CD14-positive monocyte (primary cell): Measurements from ENCODE around the gene BMI1. TPM values are rescaled to one million over a fixed set of nuclear protein-coding genes. Genes with fewer than 3 reads are reported as not detected.

ENCODE experiments used
- DNase-seq, 3 donors: peaks; one replicate each; pipeline ENCODE4 v3.0.0-alpha.2; 2011 to 2022
- H2AFZ ChIP-seq: 2 replicates; pipeline ENCODE4 v1.6.0; 2012; ENCODE audit warnings: mild to moderate bottlenecking, low read depth, low read length, inconsistent platforms; ENCODE audit not compliant: insufficient read depth, poor library complexity, severe bottlenecking
- H3K27ac ChIP-seq, 2 donors: 1 replicate in 1 of 2; 2 replicates in 1 of 2; pipeline ENCODE4 v1.5.1; 2012 to 2013; ENCODE audit warnings: low read length in 2 of 2, control low read depth in 1 of 2, inconsistent platforms in 1 of 2, low read depth in 1 of 2, mild to moderate bottlenecking in 1 of 2
- H3K27me3 ChIP-seq, 2 donors: one replicate each; pipeline versions ENCODE4 v1.6.0 to v1.6.1; 2011 to 2013; ENCODE audit warnings: low read length in 2 of 2; ENCODE audit not compliant: control insufficient read depth in 2 of 2, insufficient read depth in 2 of 2
- H3K36me3 ChIP-seq, 2 donors: replicated peaks in 1 of 2; 1 replicate in 1 of 2; 2 replicates in 1 of 2; pipeline versions ENCODE4 v1.5.1 to v1.6.1; 2012 to 2013; ENCODE audit warnings: low read length in 2 of 2, control low read depth in 1 of 2, inconsistent platforms in 1 of 2, mild to moderate bottlenecking in 1 of 2; ENCODE audit not compliant: insufficient read depth in 2 of 2, control insufficient read depth in 1 of 2
- H3K4me1 ChIP-seq, 2 donors: 1 replicate in 1 of 2; 2 replicates in 1 of 2; pipeline versions ENCODE4 v1.5.1 to v1.6.1; 2012 to 2013; ENCODE audit warnings: low read length in 2 of 2, control low read depth in 1 of 2, inconsistent platforms in 1 of 2, mild to moderate bottlenecking in 1 of 2, moderate library complexity in 1 of 2; ENCODE audit not compliant: insufficient read depth in 2 of 2, control insufficient read depth in 1 of 2
- H3K4me2 ChIP-seq: replicated peaks from 2 replicates; pipeline ENCODE3; 2012; ENCODE audit warnings: low read length, moderate library complexity, mild to moderate bottlenecking; ENCODE audit not compliant: poor library complexity, severe bottlenecking; ENCODE audit errors: extremely low read depth
- H3K4me3 ChIP-seq, 3 experiments: fragments of 200-600 bp in 1 of 3; sonication (generic) in 1 of 3; replicated peaks in 1 of 3; 1 replicate in 2 of 3; 2 replicates in 1 of 3; pipeline ENCODE4 v1.5.1; 2011 to 2013; ENCODE audit warnings: low read length in 3 of 3, mild to moderate bottlenecking in 3 of 3, control low read depth in 2 of 3, low read depth in 2 of 3, inconsistent platforms in 1 of 3, moderate library complexity in 1 of 3
- H3K79me2 ChIP-seq: 2 replicates; pipeline ENCODE4 v1.6.0; 2012; ENCODE audit warnings: mild to moderate bottlenecking, control low read depth, inconsistent platforms, low read length, moderate library complexity; ENCODE audit not compliant: insufficient read depth
- H3K9ac ChIP-seq: 2 replicates; pipeline ENCODE4 v1.6.0; 2017; ENCODE audit warnings: low read length, mild to moderate bottlenecking; ENCODE audit not compliant: insufficient read depth, poor library complexity, severe bottlenecking
- H3K9me3 ChIP-seq, 2 donors: replicated peaks in 1 of 2; 1 replicate in 1 of 2; 2 replicates in 1 of 2; pipeline versions ENCODE4 v1.5.1 to v1.6.1; 2012 to 2013; ENCODE audit warnings: low read length in 2 of 2, control low read depth in 1 of 2; ENCODE audit not compliant: control insufficient read depth in 1 of 2, insufficient read depth in 1 of 2
- H4K20me1 ChIP-seq: 2 replicates; pipeline ENCODE4 v1.6.0; 2012; ENCODE audit warnings: mild to moderate bottlenecking, low read length, control low read depth, moderate library complexity; ENCODE audit not compliant: insufficient read depth
- H3K27ac Mint-ChIP-seq, 7 donors: one replicate each; pipeline ENCODE4 v1.8.0; 2020; ENCODE audit warnings: mild to moderate bottlenecking in 7 of 7, mixed read lengths in 7 of 7, moderate library complexity in 6 of 7, inconsistent platforms in 2 of 7
- H3K27me3 Mint-ChIP-seq, 3 donors: one replicate each; pipeline ENCODE4 v1.8.0; 2021 to 2022; ENCODE audit warnings: low read depth in 3 of 3, mild to moderate bottlenecking in 3 of 3, mixed read lengths in 3 of 3, moderate library complexity in 3 of 3, inconsistent platforms in 1 of 3
- H3K36me3 Mint-ChIP-seq, 2 donors: one replicate each; pipeline ENCODE4 v1.8.0; 2020; ENCODE audit warnings: mixed read lengths in 2 of 2, inconsistent platforms in 1 of 2, mild to moderate bottlenecking in 1 of 2
- H3K4me1 Mint-ChIP-seq: one replicate; pipeline ENCODE4 v1.8.0; 2020; ENCODE audit warnings: mild to moderate bottlenecking, mixed read lengths
- H3K4me3 Mint-ChIP-seq, 2 donors: one replicate each; pipeline ENCODE4 v1.8.0; 2020; ENCODE audit warnings: mild to moderate bottlenecking in 2 of 2, mixed read lengths in 2 of 2, moderate library complexity in 1 of 2
- H3K9me3 Mint-ChIP-seq, 7 donors: one replicate each; pipeline ENCODE4 v1.8.0; 2020 to 2022; ENCODE audit warnings: mixed read lengths in 7 of 7, mild to moderate bottlenecking in 6 of 7, moderate library complexity in 6 of 7, inconsistent platforms in 2 of 7
- CTCF ChIP-seq: fragments of 200-600 bp; IDR thresholded peaks from one replicate; pipeline ENCODE4 v1.8.0; 2022; ENCODE audit warnings: antibody characterized with exemption, mild to moderate bottlenecking
- WGBS: methylation state at CpG from one replicate; pipeline ENCODE4 v1.1.5; 2013; ENCODE audit warnings: missing lambda C conversion rate; ENCODE audit not compliant: insufficient coverage; 5-methylcytosine and 5-hydroxymethylcytosine counted together
- intact Hi-C, 2 donors: fragments of 100-400 bp; cut with micrococcal nuclease; formaldehyde crosslinking; loops; one replicate each; pipeline versions ENCODE4 v1.15.0 to v1.15.1; 2023
- polyA plus RNA-seq, 3 donors: library from polyadenylated mRNA; depleted of rRNA in 1 of 3; unstranded in 2 of 3; stranded (reverse) in 1 of 3; fragments of 300-500 nt in 2 of 3; fragments of >200 nt in 1 of 3; fragmentation: Illumina TruSeq in 2 of 3; gene quantifications; 1 replicate in 2 of 3; 2 replicates in 1 of 3; pipeline ENCODE4 v1.2.3, GENCODE V29; 2012 to 2021

BMI1 gene
- polyA plus RNA-seq, 3 donors = 7.5 to 11.9 (median 11.0) TPM

GRCh38 chr10:22341926-22342196 is 21.0 kb downstream of the BMI1 start:
- no peak for DNase-seq
- H3K27ac Mint-ChIP-seq = no peak overlapping the region
- Histone ChIP-seq H3K4me3 (peak overlapping the region in 1 of 3 experiments; percentile 76), H3K4me1 (peaks cover 23 to 32% of the 10 kb centered on the region in 2 donors), H3K36me3 (no peaks in the 10 kb centered on the region), H3K9ac (no peak overlapping the region), H3K79me2 (no peaks in the 10 kb centered on the region), H3K27me3 (peaks cover 80 to 90% of the 10 kb centered on the region in 2 donors), H3K9me3 (peaks cover 4 to 46% of the 10 kb centered on the region in 2 donors), H3K4me2 (peak overlapping the region; percentile 78), H4K20me1 (no peaks in the 10 kb centered on the region), H2AFZ (no peak overlapping the region), H3K27ac (no peak overlapping the region)
- peaks cover 84 to 92% (median 85%) of the 10 kb centered on the region in 3 donors for H3K27me3 Mint-ChIP-seq
- H3K4me1 Mint-ChIP-seq = peaks cover 38% of the 10 kb centered on the region
- no CpG with 5 or more reads among the region's 3 CpGs for WGBS
- no peak for TF ChIP-seq CTCF
- H3K4me3 Mint-ChIP-seq = peak overlapping the region in 1 of 2 donors; percentile 94
- intact Hi-C loops = loop anchor here (10.0 kb wide), 3 partner anchors 93 to 827 kb away; partner anchors contain the start of gene DNAJC1 (in 1 of the 2)
- H3K36me3 Mint-ChIP-seq = peaks cover 2 to 23% of the 10 kb centered on the region in 2 donors
- H3K9me3 Mint-ChIP-seq = peaks cover 4 to 32% (median 22%) of the 10 kb centered on the region in 7 donors

- Histone ChIP-seq H3K9ac (no peak overlapping the region), H3K4me1 (peaks cover 22 to 28% of the 10 kb centered on the region in 2 donors), H3K4me2 (no peak overlapping the region), H3K4me3 (no peak overlapping the region), H2AFZ (no peak overlapping the region), H3K9me3 (peaks cover 4 to 40% of the 10 kb centered on the region in 2 donors), H3K27me3 (peaks cover 78 to 90% of the 10 kb centered on the region in 2 donors), H3K79me2 (no peaks in the 10 kb centered on the region), H3K36me3 (no peaks in the 10 kb centered on the region), H3K27ac (no peak overlapping the region), H4K20me1 (no peaks in the 10 kb centered on the region)
- Mint-ChIP-seq H3K4me1 (peaks cover 34% of the 10 kb centered on the region), H3K27me3 (peaks cover 80 to 91% (median 83%) of the 10 kb centered on the region in 3 donors), H3K27ac (no peak overlapping the region), H3K4me3 (peak overlapping the region in 1 of 2 donors; percentile 94), H3K9me3 (peaks cover 4 to 31% (median 21%) of the 10 kb centered on the region in 7 donors), H3K36me3 (peaks cover 1 to 23% of the 10 kb centered on the region in 2 donors)
- no peak for DNase-seq
- WGBS = no CpG with 5 or more reads among the region's 3 CpGs
- TF ChIP-seq CTCF = no peak
- intact Hi-C loops = loop anchor here (10.0 kb wide), 3 partner anchors 92 to 828 kb away; partner anchors contain the start of gene DNAJC1 (in 1 of the 2)
These were observed 21.5 kb downstream of the BMI1 start for GRCh38 chr10:22342421-22342820.
